Suprapubic skin (tissue), 4 donors: ENCODE data around the gene TASOR2. TPM values are rescaled to one million over a fixed set of nuclear protein-coding genes. Genes with fewer than 3 reads are reported as not detected.

Experiments used
- DNase-seq, 2 donors: peaks; one replicate each; pipeline ENCODE4 v3.0.0-alpha.2; 2019; ENCODE audit warnings: low spot score in 2 of 2
- H3K27ac ChIP-seq: fragments of 200-600 bp; sonication (generic); one replicate; pipeline ENCODE4 v1.5.1; 2019
- H3K27me3 ChIP-seq: fragments of 200-600 bp; sonication (generic); one replicate; pipeline ENCODE4 v1.5.1; 2019
- H3K36me3 ChIP-seq: fragments of 200-600 bp; sonication (generic); one replicate; pipeline ENCODE4 v1.5.1; 2019
- H3K4me1 ChIP-seq: fragments of 200-600 bp; sonication (generic); one replicate; pipeline ENCODE4 v1.5.1; 2019
- H3K4me3 ChIP-seq: fragments of 200-600 bp; sonication (generic); one replicate; pipeline ENCODE4 v1.5.1; 2019; ENCODE audit warnings: mild to moderate bottlenecking
- H3K9me3 ChIP-seq: fragments of 200-600 bp; sonication (generic); one replicate; pipeline ENCODE4 v1.5.1; 2019
- CTCF ChIP-seq, 2 donors: fragments of 200-600 bp in 1 of 2; fragments of 450-650 bp in 1 of 2; sonication (generic) in 1 of 2; IDR thresholded peaks; one replicate each; pipeline ENCODE4 v1.5.1; 2016 to 2019; ENCODE audit warnings: antibody characterized with exemption in 2 of 2, mild to moderate bottlenecking in 1 of 2, moderate library complexity in 1 of 2
- EP300 ChIP-seq: sonication (generic); formaldehyde crosslinking; IDR thresholded peaks from one replicate; pipeline ENCODE4 v1.6.1; 2017; ENCODE audit warnings: antibody characterized with exemption
- POLR2A ChIP-seq, 2 donors: fragments of 450-650 bp; IDR thresholded peaks; one replicate each; pipeline ENCODE4 v1.6.1; 2017; ENCODE audit warnings: antibody characterized with exemption in 2 of 2, mild to moderate bottlenecking in 2 of 2, moderate library complexity in 2 of 2
- POLR2AphosphoS5 ChIP-seq, 3 donors: sonication (generic); formaldehyde crosslinking; IDR thresholded peaks; one replicate each; pipeline ENCODE4 v1.6.1; 2017; ENCODE audit warnings: antibody characterized with exemption in 3 of 3
- WGBS: methylation state at CpG from one replicate; pipeline ENCODE4 v1.1.5; 2018; 5-methylcytosine and 5-hydroxymethylcytosine counted together
- total RNA-seq, 4 donors: library from RNA; depleted of rRNA; stranded (reverse); fragments of >200 nt; gene quantifications; one replicate each; pipeline ENCODE4 v1.1.0, GENCODE V29; 2016

The TASOR2 gene
- total RNA-seq, 4 donors from 2014 or later, result 49.8 to 78.3 (median 59.9) TPM

GRCh38 chr10:5685764-5686240 is 1.2 kb downstream of the TASOR2 start:
- Histone ChIP-seq H3K4me3 (peak overlapping the region; percentile 83), H3K4me1 (peaks cover 22% of the 10 kb centered on the region), H3K36me3 (no peaks in the 10 kb centered on the region), H3K9me3 (no peaks in the 10 kb centered on the region), H3K27me3 (no peaks in the 10 kb centered on the region), H3K27ac (peak overlapping the region; percentile 93)
- TF ChIP-seq EP300 (no peak), CTCF (IDR thresholded peaks at IDR 0.05) (no peak), POLR2AphosphoS5 (IDR thresholded peaks at IDR 0.05) (no peak), POLR2A (IDR thresholded peaks at IDR 0.05) (no peak)
- WGBS, result 8% methylated on average over 10 of the region's 10 CpGs
- no peak for DNase-seq

GRCh38 chr10:5688587-5688986 is 3.9 kb downstream of the TASOR2 start:
- Histone ChIP-seq H3K36me3 (no peaks in the 10 kb centered on the region), H3K27me3 (no peaks in the 10 kb centered on the region), H3K27ac (no peak overlapping the region), H3K4me1 (peaks cover 38% of the 10 kb centered on the region), H3K4me3 (no peak overlapping the region), H3K9me3 (no peaks in the 10 kb centered on the region)
- DNase-seq, result no peak
- WGBS, result 95% methylated on average over 3 of the region's 3 CpGs
- TF ChIP-seq EP300 (no peak), POLR2A (IDR thresholded peaks at IDR 0.05) (no peak), CTCF (IDR thresholded peaks at IDR 0.05) (no peak), POLR2AphosphoS5 (IDR thresholded peaks at IDR 0.05) (no peak)

GRCh38 chr10:5691786-5692185 is 7.1 kb downstream of the TASOR2 start:
- no peaks in the 10 kb centered on the region for H3K36me3 ChIP-seq
- H3K4me1 ChIP-seq, result peaks cover 24% of the 10 kb centered on the region
- H3K4me3 ChIP-seq, result peak overlapping the region; percentile 50
- no peak for DNase-seq
- 56% methylated on average over 8 of the region's 8 CpGs for WGBS
- H3K27me3 ChIP-seq, result no peaks in the 10 kb centered on the region
- TF ChIP-seq POLR2AphosphoS5 (IDR thresholded peaks at IDR 0.05) (no peak), POLR2A (IDR thresholded peaks at IDR 0.05) (no peak), EP300 (no peak), CTCF (IDR thresholded peaks at IDR 0.05) (no peak)
- H3K9me3 ChIP-seq, result no peaks in the 10 kb centered on the region
- no peak overlapping the region for H3K27ac ChIP-seq

GRCh38 chr10:5692461-5693358 is 8.1 kb downstream of the TASOR2 start:
- peaks cover 19% of the 10 kb centered on the region for H3K4me1 ChIP-seq
- TF ChIP-seq CTCF (IDR thresholded peaks at IDR 0.05) (no peak), EP300 (no peak), POLR2AphosphoS5 (IDR thresholded peaks at IDR 0.05) (no peak), POLR2A (IDR thresholded peaks at IDR 0.05) (no peak)
- no peak for DNase-seq
- no peaks in the 10 kb centered on the region for H3K9me3 ChIP-seq
- H3K27me3 ChIP-seq, result no peaks in the 10 kb centered on the region
- WGBS, result 38% methylated on average over 14 of the region's 49 CpGs
- H3K4me3 ChIP-seq, result peak overlapping the region; percentile 50
- no peak overlapping the region for H3K27ac ChIP-seq
- H3K36me3 ChIP-seq, result no peaks in the 10 kb centered on the region

GRCh38 chr10:5694573-5694972 is 9.9 kb downstream of the TASOR2 start:
- Histone ChIP-seq H3K27ac (no peak overlapping the region), H3K4me1 (peaks cover 19% of the 10 kb centered on the region), H3K9me3 (no peaks in the 10 kb centered on the region), H3K36me3 (no peaks in the 10 kb centered on the region), H3K27me3 (no peaks in the 10 kb centered on the region), H3K4me3 (no peak overlapping the region)
- 62% methylated on average over 1 of the region's 1 CpG for WGBS
- TF ChIP-seq CTCF (IDR thresholded peaks at IDR 0.05) (no peak), POLR2A (IDR thresholded peaks at IDR 0.05) (no peak), EP300 (no peak), POLR2AphosphoS5 (IDR thresholded peaks at IDR 0.05) (no peak)
- DNase-seq, result no peak
